ENCODE measurements around the gene MAD1L1. TPM values are rescaled to one million over a fixed set of nuclear protein-coding genes. Genes with fewer than 3 reads are reported as not detected.
A peak's percentile ranks its signal among the peaks of the same experiment; 100 is the strongest.

The MAD1L1 gene
- total RNA-seq, 1 donor from 2014 or later, result 32.7 TPM

DNA sequence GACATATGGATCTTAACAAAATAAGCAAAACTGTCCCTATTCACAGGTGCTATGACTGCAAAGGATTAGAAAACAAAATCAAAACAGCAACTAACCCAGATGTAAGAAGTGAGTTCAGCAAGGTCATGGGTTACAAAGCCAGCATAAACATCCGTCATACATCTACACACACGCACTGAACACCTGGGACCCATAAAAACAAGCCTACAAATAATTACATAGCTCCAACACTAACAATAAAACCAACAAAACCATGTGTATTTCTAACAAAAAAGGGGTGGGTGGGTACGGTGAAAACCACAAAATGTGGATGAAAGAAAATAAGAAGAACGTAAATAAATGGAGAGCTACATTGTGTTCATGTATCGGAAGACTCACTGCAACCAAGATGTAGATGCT is 305.8 kb downstream of the MAD1L1 start:
- TF ChIP-seq, protein P1, sequence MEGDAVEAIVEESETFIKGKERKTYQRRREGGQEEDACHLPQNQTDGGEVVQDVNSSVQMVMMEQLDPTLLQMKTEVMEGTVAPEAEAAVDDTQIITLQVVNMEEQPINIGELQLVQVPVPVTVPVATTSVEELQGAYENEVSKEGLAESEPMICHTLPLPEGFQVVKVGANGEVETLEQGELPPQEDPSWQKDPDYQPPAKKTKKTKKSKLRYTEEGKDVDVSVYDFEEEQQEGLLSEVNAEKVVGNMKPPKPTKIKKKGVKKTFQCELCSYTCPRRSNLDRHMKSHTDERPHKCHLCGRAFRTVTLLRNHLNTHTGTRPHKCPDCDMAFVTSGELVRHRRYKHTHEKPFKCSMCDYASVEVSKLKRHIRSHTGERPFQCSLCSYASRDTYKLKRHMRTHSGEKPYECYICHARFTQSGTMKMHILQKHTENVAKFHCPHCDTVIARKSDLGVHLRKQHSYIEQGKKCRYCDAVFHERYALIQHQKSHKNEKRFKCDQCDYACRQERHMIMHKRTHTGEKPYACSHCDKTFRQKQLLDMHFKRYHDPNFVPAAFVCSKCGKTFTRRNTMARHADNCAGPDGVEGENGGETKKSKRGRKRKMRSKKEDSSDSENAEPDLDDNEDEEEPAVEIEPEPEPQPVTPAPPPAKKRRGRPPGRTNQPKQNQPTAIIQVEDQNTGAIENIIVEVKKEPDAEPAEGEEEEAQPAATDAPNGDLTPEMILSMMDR (IDR thresholded peaks at IDR 0.05), result no peak
- Mint-ChIP-seq H3K36me3 (ENCODE audit: unreplicated experiment) (peaks cover 3% of the 10 kb centered on the region), H3K27me3 (ENCODE audit: unreplicated experiment) (no peaks in the 10 kb centered on the region), H3K9me3 (ENCODE audit: unreplicated experiment) (no peaks in the 10 kb centered on the region), H3K4me1 (ENCODE audit: unreplicated experiment) (peaks cover 21% of the 10 kb centered on the region), H3K27ac (ENCODE audit: unreplicated experiment) (no peak overlapping the region), H3K4me3 (ENCODE audit: unreplicated experiment) (no peak overlapping the region)
- DNase-seq (ENCODE audit: extremely low spot score, unreplicated experiment), result no peak

GRCh38 chr7:1925973-1926907 is 306.5 kb downstream of the MAD1L1 start:
- peaks cover 18% of the 10 kb centered on the region for H3K4me1 Mint-ChIP-seq (ENCODE audit: unreplicated experiment)
- TF ChIP-seq, protein P1 (IDR thresholded peaks at IDR 0.05), result no peak

DNA sequence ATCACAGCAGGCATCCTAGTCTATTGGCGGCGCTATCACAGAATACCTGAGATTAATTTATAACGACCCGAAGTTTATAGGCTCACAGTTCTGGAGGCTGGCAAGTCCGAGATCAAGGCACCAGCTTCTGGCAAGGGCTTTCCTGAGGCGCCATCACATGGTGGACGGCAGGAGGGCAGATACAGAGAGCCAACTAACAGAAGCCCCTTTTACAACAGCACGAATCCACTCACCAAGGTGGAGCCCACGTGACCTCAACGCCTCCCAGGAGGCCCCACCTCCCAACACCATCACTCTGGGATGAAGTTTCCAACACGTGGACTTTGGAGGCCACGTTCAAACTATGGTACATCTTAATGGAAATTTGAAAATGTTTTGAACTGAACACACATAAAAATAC is 307.4 kb downstream of the MAD1L1 start:
- no peak for DNase-seq (ENCODE audit: extremely low spot score, unreplicated experiment)
- Mint-ChIP-seq H3K27me3 (ENCODE audit: unreplicated experiment) (no peaks in the 10 kb centered on the region), H3K27ac (ENCODE audit: unreplicated experiment) (no peak overlapping the region), H3K9me3 (ENCODE audit: unreplicated experiment) (no peaks in the 10 kb centered on the region), H3K36me3 (ENCODE audit: unreplicated experiment) (peaks cover 5% of the 10 kb centered on the region), H3K4me3 (ENCODE audit: unreplicated experiment) (no peak overlapping the region), H3K4me1 (ENCODE audit: unreplicated experiment) (peaks cover 17% of the 10 kb centered on the region)
- TF ChIP-seq, protein P1 (IDR thresholded peaks at IDR 0.05), result no peak

More at GRCh38 chr7:1925973-1926907, 306.5 kb downstream of the MAD1L1 start:
- no peak for DNase-seq (ENCODE audit: extremely low spot score, unreplicated experiment)
- H3K27me3 Mint-ChIP-seq (ENCODE audit: unreplicated experiment), result no peaks in the 10 kb centered on the region
- H3K27ac Mint-ChIP-seq (ENCODE audit: unreplicated experiment), result no peak overlapping the region
- H3K4me3 Mint-ChIP-seq (ENCODE audit: unreplicated experiment), result no peak overlapping the region
- no peaks in the 10 kb centered on the region for H3K9me3 Mint-ChIP-seq (ENCODE audit: unreplicated experiment)
- peaks cover 5% of the 10 kb centered on the region for H3K36me3 Mint-ChIP-seq (ENCODE audit: unreplicated experiment)

DNA sequence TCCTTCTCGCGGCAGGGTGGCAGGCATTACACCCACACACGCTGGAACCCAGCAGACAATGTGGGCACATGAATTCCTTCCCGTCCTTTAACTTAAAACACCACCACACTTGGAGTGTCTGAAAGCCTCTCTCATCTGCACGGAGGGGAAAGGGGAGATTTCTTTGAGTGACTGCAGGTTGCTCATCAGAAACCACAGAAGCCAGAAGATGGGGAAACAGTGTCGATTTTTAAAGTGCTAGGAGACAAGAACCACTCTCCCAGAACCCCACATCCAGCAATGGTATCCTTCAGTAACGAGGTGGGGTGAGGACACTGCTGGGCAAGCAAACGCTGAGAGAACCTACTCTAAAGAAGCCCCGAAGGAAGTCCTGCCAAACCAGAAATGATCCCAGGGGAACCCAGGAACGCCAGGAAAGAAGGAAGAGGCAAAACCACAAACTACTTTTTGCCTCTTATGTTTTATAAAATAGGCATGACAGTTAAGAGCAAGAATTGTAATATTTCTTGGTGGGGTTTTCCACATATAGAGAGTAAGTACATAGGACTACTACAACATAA is 308.4 kb downstream of the MAD1L1 start:
- no peak for DNase-seq (ENCODE audit: extremely low spot score, unreplicated experiment)
- Mint-ChIP-seq H3K36me3 (ENCODE audit: unreplicated experiment) (peaks cover 5% of the 10 kb centered on the region), H3K27ac (ENCODE audit: unreplicated experiment) (peak overlapping the region; percentile 9)

More for the DNA sequence above, 308.4 kb downstream of the MAD1L1 start:
- peaks cover 26% of the 10 kb centered on the region for H3K4me1 Mint-ChIP-seq (ENCODE audit: unreplicated experiment)
- peak overlapping the region; percentile 1 for H3K4me3 Mint-ChIP-seq (ENCODE audit: unreplicated experiment)
- H3K9me3 Mint-ChIP-seq (ENCODE audit: unreplicated experiment), result no peaks in the 10 kb centered on the region
- TF ChIP-seq, protein P1 (IDR thresholded peaks at IDR 0.05), result no peak
- H3K27me3 Mint-ChIP-seq (ENCODE audit: unreplicated experiment), result no peaks in the 10 kb centered on the region

Measured in osteocyte (in vitro differentiated cells).